ENCODE measurements around the gene KY.

DNA sequence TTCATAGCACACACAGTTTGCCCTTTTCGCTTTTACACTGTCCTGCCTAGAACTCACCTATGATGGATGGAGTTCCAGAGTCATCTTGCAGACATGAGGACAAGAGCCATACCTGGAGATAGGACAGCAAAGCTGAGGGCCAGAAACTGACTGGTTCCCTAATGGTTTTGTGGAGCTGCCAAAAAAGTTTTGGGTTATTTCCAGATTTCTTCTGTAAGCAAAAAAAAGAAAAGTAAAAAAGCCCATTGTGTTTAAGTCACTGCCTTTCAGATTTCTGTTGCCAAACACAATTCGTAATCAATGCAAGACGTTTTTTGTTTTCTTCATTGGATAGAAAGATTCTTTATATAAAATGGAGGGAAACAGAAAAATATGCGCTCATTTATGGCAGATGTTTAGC, 42.4 kb upstream of the KY start:
- TF ChIP-seq POLR2A (IDR thresholded peaks at IDR 0.05): no peak
- TF ChIP-seq, protein P1, sequence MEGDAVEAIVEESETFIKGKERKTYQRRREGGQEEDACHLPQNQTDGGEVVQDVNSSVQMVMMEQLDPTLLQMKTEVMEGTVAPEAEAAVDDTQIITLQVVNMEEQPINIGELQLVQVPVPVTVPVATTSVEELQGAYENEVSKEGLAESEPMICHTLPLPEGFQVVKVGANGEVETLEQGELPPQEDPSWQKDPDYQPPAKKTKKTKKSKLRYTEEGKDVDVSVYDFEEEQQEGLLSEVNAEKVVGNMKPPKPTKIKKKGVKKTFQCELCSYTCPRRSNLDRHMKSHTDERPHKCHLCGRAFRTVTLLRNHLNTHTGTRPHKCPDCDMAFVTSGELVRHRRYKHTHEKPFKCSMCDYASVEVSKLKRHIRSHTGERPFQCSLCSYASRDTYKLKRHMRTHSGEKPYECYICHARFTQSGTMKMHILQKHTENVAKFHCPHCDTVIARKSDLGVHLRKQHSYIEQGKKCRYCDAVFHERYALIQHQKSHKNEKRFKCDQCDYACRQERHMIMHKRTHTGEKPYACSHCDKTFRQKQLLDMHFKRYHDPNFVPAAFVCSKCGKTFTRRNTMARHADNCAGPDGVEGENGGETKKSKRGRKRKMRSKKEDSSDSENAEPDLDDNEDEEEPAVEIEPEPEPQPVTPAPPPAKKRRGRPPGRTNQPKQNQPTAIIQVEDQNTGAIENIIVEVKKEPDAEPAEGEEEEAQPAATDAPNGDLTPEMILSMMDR (IDR thresholded peaks at IDR 0.05): no peak
- TF ChIP-seq POLR2AphosphoS5 (IDR thresholded peaks at IDR 0.05): no peak

All from breast epithelium (tissue), 3 donors.